HepG2 (cell line): ENCODE results near the gene GTF2E1. TPM values are rescaled to one million over a fixed set of nuclear protein-coding genes. Genes with fewer than 3 reads are reported as not detected.

ENCODE experiments used
- ATAC-seq: fragments of 200-7000 bp; cut with Tn5 transposase; 3 replicates; pipeline ENCODE4 v1.9.1; 2020; ENCODE audit warnings: mild to moderate bottlenecking, moderate library complexity
- BruUV-seq: library from RNA; stranded (reverse); fragments of 400-500 nt; replicated peaks from 2 replicates; lab custom pipeline; 2021; lab: Mats Ljungman, UMichigan
- CTCF ChIA-PET: fragments of 300-600 bp; formaldehyde crosslinking; extraction: SDS; loops from one replicate; lab custom pipeline; 2021; ENCODE audit warnings: low total read pairs, inconsistent platforms, low intra/inter-chr PET ratio; lab: Yijun Ruan, JAX
- POLR2A ChIA-PET: fragments of 350-600 bp; sonication (Branson Sonifier 250); formaldehyde crosslinking; loops from one replicate; lab custom pipeline; 2020; ENCODE audit warnings: antibody characterized with exemption, inconsistent platforms; lab: Yijun Ruan, JAX
- DNase-seq: peaks from one replicate; pipeline ENCODE4 v3.0.0-alpha.2; 2015; ENCODE audit warnings: low spot score
- FAIRE-seq: peaks from 3 replicates; lab custom pipeline; 2011; peaks lifted over from hg19 to GRCh38; lab: Jason Lieb, UNC
- H2AFZ ChIP-seq: one replicate; pipeline ENCODE4 v1.6.1; 2011; ENCODE audit warnings: low read length, inconsistent platforms
- H3K27ac ChIP-seq: fragments of 300-600 bp; 3 replicates; pipeline ENCODE4 v1.8.0; 2011; ENCODE audit warnings: mixed run types, mild to moderate bottlenecking, mixed read lengths, low read length, inconsistent platforms; ENCODE audit not compliant: insufficient read depth; ENCODE audit errors: extremely low read length
- H3K27me3 ChIP-seq, 2 experiments: fragments of 200-600 bp in 1 of 2; 2 replicates in 1 of 2; 3 replicates in 1 of 2; pipeline versions ENCODE4 v1.6.0 to v1.8.0; 2011; ENCODE audit warnings: low read length in 2 of 2, mild to moderate bottlenecking in 2 of 2, moderate library complexity in 2 of 2, inconsistent platforms in 1 of 2; ENCODE audit not compliant: insufficient read depth in 2 of 2, control insufficient read depth in 1 of 2
- H3K36me3 ChIP-seq, 2 experiments: fragments of 200-600 bp in 1 of 2; replicated peaks in 1 of 2; 2 replicates in 1 of 2; 3 replicates in 1 of 2; pipeline versions ENCODE4 v1.5.1 to v1.8.0; 2011; ENCODE audit warnings: low read length in 2 of 2, inconsistent platforms in 1 of 2; ENCODE audit not compliant: insufficient read depth in 2 of 2, control insufficient read depth in 1 of 2
- H3K4me1 ChIP-seq: 2 replicates; pipeline ENCODE4 v1.5.1; 2012; ENCODE audit warnings: low read length, inconsistent platforms; ENCODE audit not compliant: insufficient read depth
- H3K4me2 ChIP-seq: 2 replicates; pipeline ENCODE4 v1.6.0; 2011; ENCODE audit warnings: low read depth, low read length, inconsistent platforms
- H3K4me3 ChIP-seq, 3 experiments: fragments of 200-600 bp in 1 of 3; sonication (generic), shearing (Covaris generic) in 1 of 3; replicated peaks in 1 of 3; 2 replicates each; pipeline ENCODE4 v1.5.1; 2011 to 2016; ENCODE audit warnings: low read length in 3 of 3, inconsistent platforms in 2 of 3, low read depth in 2 of 3, mild to moderate bottlenecking in 2 of 3, control low read depth in 1 of 3, mixed read lengths in 1 of 3; ENCODE audit not compliant: insufficient read depth in 1 of 3
- H3K79me2 ChIP-seq: one replicate; pipeline ENCODE4 v1.6.1; 2011; ENCODE audit warnings: low read length, inconsistent platforms; ENCODE audit not compliant: insufficient read depth
- H3K9ac ChIP-seq: 2 replicates; pipeline ENCODE4 v1.6.0; 2011; ENCODE audit warnings: mild to moderate bottlenecking, low read depth, low read length, inconsistent platforms; ENCODE audit not compliant: insufficient read depth
- H3K9me3 ChIP-seq: 2 replicates; pipeline ENCODE4 v1.5.1; 2012; ENCODE audit warnings: mild to moderate bottlenecking, low read length
- H4K20me1 ChIP-seq: 2 replicates; pipeline ENCODE4 v1.6.0; 2011; ENCODE audit warnings: inconsistent platforms, mild to moderate bottlenecking, low read length, moderate library complexity; ENCODE audit not compliant: insufficient read depth
- HNRNPK ChIP-seq: fragments of 200-400 bp; formaldehyde crosslinking; IDR thresholded peaks from 2 replicates; pipeline ENCODE4 v1.6.1; 2018; ENCODE audit warnings: low read length, low read depth, moderate library complexity, mild to moderate bottlenecking; ENCODE audit not compliant: poor library complexity, severe bottlenecking
- PAF1 ChIP-seq: IDR thresholded peaks from 2 replicates; pipeline ENCODE4 v1.6.1; 2016; ENCODE audit warnings: missing genetic modification reagents, missing compliant biosample characterization
- RBM22 ChIP-seq: fragments of 200-400 bp; formaldehyde crosslinking; optimal IDR thresholded peaks from 2 replicates; pipeline ENCODE3; 2017; ENCODE audit warnings: mild to moderate bottlenecking, low read length, moderate library complexity
- ZBTB26 ChIP-seq: IDR thresholded peaks from 2 replicates; pipeline ENCODE4 v1.6.1; 2016; ENCODE audit warnings: missing compliant biosample characterization, missing genetic modification reagents, borderline replicate concordance
- ZNF281 ChIP-seq: sonication (generic); formaldehyde crosslinking; IDR thresholded peaks from 2 replicates; pipeline ENCODE4 v1.4.0; 2020; ENCODE audit warnings: missing genetic modification reagents, borderline replicate concordance
- ZNF460 ChIP-seq: sonication (generic); formaldehyde crosslinking; IDR thresholded peaks from 2 replicates; pipeline ENCODE4 v1.5.1; 2020; ENCODE audit warnings: missing genetic modification reagents, mild to moderate bottlenecking, borderline replicate concordance
- WGBS: methylation state at CpG from one replicate; pipeline ENCODE4 v1.1.6; 2017; ENCODE audit warnings: low lambda C conversion rate; 5-methylcytosine and 5-hydroxymethylcytosine counted together
- in situ Hi-C: cut with HindIII; loops from 2 replicates; pipeline ENCODE4 v1.10.0; 2017; ENCODE audit warnings: low pct_unique_long_range_greater_than_20kb; ENCODE audit not compliant: extremely low pct_ligation_motif_present
- intact Hi-C: fragments of 100-400 bp; cut with micrococcal nuclease; formaldehyde crosslinking; loops from one replicate; pipeline ENCODE4 v1.10.0; 2022; ENCODE audit not compliant: unreplicated experiment
- polyA plus RNA-seq, 8 experiments: library from polyadenylated mRNA; depleted of rRNA in 3 of 8; stranded (reverse) in 7 of 8; unstranded in 1 of 8; fragments of >200 nt; fragmentation: Illumina TruSeq in 4 of 8; extraction: Trizol in 4 of 8; gene quantifications; 2 replicates each; pipeline versions ENCODE4 v1.2.1 to v1.2.3, GENCODE V29; 2011 to 2016; ENCODE audit warnings: low read depth in 4 of 8, missing spikeins in 1 of 8, mixed read lengths in 1 of 8; ENCODE audit not compliant: insufficient read depth in 1 of 8
- total RNA-seq, 5 experiments: library from RNA; depleted of rRNA; stranded (reverse); fragments of >200 nt; fragmentation: Illumina TruSeq; extraction: Trizol; gene quantifications; 2 replicates each; pipeline ENCODE4 v1.2.3, GENCODE V29; 2016; ENCODE audit warnings: low read depth in 1 of 5

Gene GTF2E1
- total and polyA plus RNA-seq, 2 of the 13 experiments (the other 11 are each of a cell fraction or from before 2014, with no cell fraction given), result 7.7 to 21.5 TPM

- no peak for TF ChIP-seq HNRNPK
- TF ChIP-seq, all 625 proteins: peak for 0
Measured at GRCh38 chr3:120773932-120774331, 31.4 kb downstream of the GTF2E1 start (continued).

- no TSS peak for BruUV-seq
- TF ChIP-seq ZBTB26, result no peak
- no peak for TF ChIP-seq ZNF460
- no peak for TF ChIP-seq RBM22
- no peak for TF ChIP-seq PAF1 (CRISPR knock-in tag)
- no peak for TF ChIP-seq ZNF281 (CRISPR knock-in tag)
- TF ChIP-seq, all 625 proteins: peak for 0
- ChIA-PET CTCF (no interaction called here), POLR2A (no interaction called here)
- Histone ChIP-seq H3K9me3 (no peaks in the 10 kb centered on the region), H3K4me1 (no peaks in the 10 kb centered on the region), H2AFZ (no peak overlapping the region), H3K9ac (no peak overlapping the region), H3K36me3 (peaks cover 8 to 64% of the 10 kb centered on the region in 2 experiments), H3K4me3 (no peak overlapping the region), H3K27ac (no peak overlapping the region), H3K79me2 (no peaks in the 10 kb centered on the region), H3K4me2 (no peak overlapping the region), H4K20me1 (no peaks in the 10 kb centered on the region), H3K27me3 (no peaks in the 10 kb centered on the region)
- ATAC-seq (no peak), DNase-seq (no peak), FAIRE-seq (no peak)
- intact Hi-C loops (no loop called here), in situ Hi-C loops (no loop called here)
- WGBS, result 98% methylated on average over 4 of the region's 4 CpGs
Measured at GRCh38 chr3:120775411-120775810, 32.9 kb downstream of the GTF2E1 start.
